ENCODE results near the gene SEC61A1.

SEC61A1 gene

DNA sequence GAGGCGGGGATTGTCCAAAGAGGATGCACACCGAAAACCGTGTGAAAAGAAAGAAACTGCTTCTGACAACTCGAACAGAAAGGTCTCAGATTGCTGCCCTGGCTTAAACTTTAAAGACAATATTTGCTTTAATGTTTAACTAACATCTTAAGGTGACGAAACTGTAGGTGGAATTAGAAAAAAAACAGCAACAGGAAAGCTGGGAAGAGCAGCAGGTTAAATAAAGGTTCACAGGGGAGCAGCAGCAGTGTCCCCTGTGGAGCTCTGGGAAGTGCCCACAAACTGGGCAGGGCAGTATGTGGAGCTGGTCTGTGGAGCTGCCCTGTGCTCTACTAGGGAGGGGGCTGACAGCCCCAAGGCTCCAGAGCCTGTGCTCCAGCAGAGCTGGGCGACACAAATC is 46.0 kb downstream of the SEC61A1 start:
- Histone ChIP-seq H3K4me3 (no peak overlapping the region), H3K27ac (no peak overlapping the region)

DNA sequence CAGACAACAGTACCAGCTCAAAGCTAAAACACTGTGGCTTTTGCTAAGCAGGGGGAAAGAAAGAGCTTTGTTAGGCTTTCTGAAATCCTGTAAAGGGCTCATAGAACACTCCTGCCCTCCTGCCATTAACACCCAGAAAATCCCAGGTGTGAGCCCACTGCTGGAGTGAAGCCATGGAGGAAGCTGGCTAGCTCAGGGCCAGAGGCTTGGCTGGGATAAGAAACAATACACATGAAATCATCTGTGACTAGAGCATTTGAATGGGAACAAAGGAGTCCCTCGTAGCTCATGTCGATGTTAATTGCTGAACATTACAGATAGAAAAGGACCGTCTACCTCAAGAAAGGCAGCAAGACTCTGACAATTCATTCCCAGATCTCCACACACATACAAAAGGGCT is 47.9 kb downstream of the SEC61A1 start:
- H3K27ac ChIP-seq = no peak overlapping the region
- H3K4me3 ChIP-seq = no peak overlapping the region

DNA sequence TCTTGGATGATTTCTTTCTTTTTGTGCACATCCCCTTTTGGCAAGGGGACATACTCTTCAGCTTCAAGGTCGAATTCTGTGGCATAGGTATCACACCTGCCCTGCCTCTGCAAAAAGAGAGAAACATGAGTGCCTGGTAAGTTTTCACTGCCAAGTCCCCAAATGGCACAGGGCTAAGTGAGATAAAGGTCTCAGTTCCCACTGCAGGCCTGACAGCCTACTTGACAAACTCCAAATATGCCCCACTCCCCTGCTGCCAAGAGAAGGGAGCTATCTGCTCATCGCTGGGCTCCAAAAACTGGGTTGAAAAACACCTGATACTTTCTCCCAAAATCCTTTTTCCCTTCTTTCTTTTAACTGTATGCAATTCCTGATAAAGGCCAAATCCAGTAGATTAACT is 48.4 kb downstream of the SEC61A1 start:
- Histone ChIP-seq H3K27ac (no peak overlapping the region), H3K4me3 (no peak overlapping the region)

DNA sequence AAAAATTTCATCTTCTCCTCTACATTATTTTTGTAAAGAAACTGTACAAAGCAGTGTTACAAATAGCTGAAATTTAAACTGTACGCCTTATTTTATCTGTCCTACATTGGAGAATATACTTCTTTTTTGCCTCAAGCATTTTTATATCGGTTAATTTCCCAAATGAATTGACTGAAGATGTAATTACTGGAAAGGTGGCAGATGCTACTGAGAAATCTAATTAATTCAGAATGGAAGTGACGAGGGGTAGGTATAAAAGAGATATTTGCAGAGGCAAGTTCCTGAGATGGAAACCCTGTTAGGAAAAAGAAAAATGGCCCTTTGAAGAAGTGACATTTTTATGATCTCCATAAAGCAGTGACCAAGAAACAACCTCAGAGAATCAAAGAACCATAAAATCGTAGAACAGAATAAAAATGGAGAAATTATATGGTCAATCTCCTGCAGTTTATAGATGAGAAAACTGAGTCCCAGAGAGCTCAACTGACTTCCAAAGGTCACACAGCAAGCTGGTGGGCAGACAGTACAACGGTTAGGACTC is 51.0 kb downstream of the SEC61A1 start:
- H3K4me3 ChIP-seq = no peak overlapping the region

DNA sequence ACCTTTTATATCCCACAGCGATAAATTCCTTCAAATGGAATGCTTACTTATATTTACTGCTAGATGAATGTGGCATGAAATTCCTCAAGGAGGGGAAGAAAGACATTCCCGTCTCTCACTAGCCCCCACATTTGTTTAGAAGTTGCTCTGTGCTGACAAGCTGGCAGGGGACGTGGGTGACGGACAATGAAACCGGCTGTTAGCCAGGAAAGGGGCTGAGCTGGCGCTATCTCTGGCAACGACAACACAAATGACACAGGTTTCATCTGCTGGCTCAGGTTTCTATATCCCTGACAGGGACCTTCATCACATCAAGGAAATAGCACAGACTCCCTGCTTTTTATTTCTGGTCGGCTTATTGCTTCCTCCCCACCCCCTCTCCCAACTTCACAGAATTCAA is 55.6 kb downstream of the SEC61A1 start:
- Histone ChIP-seq H3K4me3 (no peak overlapping the region), H3K27ac (no peak overlapping the region)

More for the DNA sequence above, 51.0 kb downstream of the SEC61A1 start:
- H3K27ac ChIP-seq = no peak overlapping the region

DNA sequence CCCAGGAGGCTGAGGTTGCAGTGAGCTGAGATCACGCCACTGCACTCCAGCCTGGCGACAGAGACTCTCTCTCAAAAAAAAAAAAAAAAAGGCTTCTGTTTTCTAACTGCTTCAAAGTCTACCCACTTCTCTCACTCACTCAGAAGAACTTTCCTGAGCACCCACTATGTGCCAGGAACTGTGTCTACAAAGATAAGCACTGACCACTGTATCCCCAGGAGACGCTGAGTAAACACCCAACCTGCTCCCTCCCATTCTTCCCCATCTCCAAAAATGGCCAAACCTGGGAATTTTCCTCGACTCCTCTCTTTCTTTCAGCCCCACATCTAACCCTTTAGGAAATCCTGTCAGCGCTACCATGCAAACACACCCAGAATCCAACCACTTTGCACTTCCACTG is 58.9 kb downstream of the SEC61A1 start:
- no peak overlapping the region for H3K4me3 ChIP-seq
- H3K27ac ChIP-seq = peak overlapping the region in 2 of 21 experiments; percentile 56 to 84

DNA sequence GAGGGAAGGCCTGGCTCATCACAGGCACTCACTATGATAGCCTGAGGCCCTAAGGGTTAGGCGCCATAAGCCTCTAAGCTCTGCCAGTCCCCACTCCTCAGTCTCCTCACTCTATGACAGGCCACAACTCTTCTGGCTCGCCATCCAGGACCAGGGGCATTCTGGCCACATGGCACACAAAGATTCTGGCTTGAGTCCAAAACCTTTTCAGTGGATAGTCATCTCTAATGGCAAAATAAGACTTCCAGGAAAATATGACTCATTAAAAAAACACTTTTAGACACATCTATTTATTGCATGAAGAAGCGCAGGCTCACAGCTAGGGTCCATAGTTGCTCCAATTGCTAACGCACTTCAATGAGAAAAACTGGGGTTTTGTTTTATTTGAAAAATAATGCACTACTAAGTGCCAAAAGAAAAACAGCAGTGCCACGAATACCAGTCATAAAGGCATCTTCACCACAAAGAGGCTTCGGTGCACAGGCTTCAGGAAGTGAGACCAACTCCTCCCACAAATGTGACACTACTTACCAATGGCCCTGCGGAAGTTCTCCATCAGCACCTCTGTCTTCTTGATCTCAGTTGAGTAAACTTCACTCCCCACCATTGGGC is 60.2 kb downstream of the SEC61A1 start:
- Histone ChIP-seq H3K4me3 (no peak overlapping the region), H3K27ac (peak overlapping the region in 13 of 21 experiments; percentile 19 to 84 (median 53))

DNA sequence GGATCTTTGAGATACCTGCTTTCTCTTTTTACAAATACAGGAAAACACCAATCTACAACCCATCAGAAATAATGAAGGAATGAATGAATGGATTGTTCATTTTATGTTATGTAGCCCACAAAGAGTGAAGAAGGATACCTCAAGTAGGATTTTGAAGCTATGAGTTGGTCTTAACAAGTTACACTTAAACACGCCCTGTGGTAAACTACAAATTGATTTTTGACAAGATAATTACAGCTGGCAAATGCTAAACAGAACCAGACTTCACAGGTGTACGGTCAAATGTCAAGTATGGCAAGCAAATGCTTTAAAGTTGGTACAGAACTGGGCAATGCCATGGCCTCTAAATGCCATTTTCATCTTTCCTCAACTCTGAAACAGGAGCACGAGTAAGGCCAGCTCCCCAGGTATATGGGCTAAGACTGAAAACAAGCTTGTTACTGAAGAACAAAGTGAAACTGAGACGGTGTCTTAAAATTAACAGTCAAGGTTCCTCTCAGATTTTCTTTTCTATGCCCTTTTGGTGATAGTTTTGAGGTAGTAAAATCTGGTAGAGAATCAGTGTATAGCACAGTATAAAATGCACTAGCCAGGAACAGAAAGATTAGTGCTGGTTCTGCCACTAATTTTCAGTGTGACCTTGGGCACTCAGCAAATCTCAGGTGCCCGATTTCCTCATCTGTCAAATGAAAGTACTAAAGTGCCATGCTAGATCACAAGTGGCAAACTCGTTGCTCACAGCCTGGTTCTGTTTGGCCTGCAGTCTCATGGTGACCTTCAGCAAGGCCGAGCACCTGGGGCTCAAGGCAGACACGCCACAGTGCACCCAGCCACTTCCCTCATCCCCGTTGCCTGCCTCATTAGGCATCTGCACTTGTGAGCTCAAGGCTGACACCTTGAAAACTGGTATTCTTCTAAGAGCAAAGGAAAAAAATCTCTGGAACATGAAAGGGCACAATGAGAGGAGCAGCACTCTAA is 61.9 kb downstream of the SEC61A1 start:
- Histone ChIP-seq H3K4me3 (no peak overlapping the region), H3K27ac (peak overlapping the region in 8 of 21 experiments; percentile 8 to 84 (median 26))
